ENCODE data around the gene ADRA1B. TPM values are rescaled to one million over a fixed set of nuclear protein-coding genes. Genes with fewer than 3 reads are reported as not detected.
A peak's percentile ranks its signal among the peaks of the same experiment; 100 is the strongest.
"Not testable (repeated sequence)": the region's sequence is repeated elsewhere in the genome, so short reads cannot be mapped to it uniquely, and the experiment has no call there.

The ADRA1B gene
- total RNA-seq, 4 donors from 2014 or later: under 0.01 to 5.2 (median 1.2) TPM; not detected in 1

DNA sequence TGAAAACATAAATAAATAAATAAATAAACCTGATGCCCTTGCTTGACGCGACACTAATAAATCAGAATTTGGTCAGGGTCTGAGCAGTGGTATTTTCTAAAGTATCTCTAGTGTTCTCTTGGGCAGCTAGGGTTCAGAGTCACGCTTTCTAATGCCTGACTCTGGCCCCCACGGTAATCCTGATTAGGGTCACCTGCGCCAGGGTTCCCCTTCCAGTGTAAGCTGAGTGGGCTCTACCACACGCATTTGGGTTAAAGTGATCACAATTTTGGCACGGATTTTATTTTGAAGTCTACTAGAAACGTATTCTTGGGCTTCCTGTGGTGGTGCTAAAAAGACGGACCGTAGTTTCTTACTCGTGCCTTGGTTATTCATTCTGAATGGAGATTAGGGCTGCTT is 93.3 kb downstream of the ADRA1B start:
- Histone ChIP-seq H3K36me3 (no peaks in the 10 kb centered on the region), H3K4me1 (peaks cover 0 to 3% of the 10 kb centered on the region in 2 donors), H3K27ac (peak overlapping the region; percentile 82 to 88), H3K27me3 (no peaks in the 10 kb centered on the region), H3K9me3 (no peaks in the 10 kb centered on the region), H3K4me3 (peak overlapping the region; percentile 66 to 68)
- TF ChIP-seq POLR2A (IDR thresholded peaks at IDR 0.05): no peak
- TF ChIP-seq, protein P1, sequence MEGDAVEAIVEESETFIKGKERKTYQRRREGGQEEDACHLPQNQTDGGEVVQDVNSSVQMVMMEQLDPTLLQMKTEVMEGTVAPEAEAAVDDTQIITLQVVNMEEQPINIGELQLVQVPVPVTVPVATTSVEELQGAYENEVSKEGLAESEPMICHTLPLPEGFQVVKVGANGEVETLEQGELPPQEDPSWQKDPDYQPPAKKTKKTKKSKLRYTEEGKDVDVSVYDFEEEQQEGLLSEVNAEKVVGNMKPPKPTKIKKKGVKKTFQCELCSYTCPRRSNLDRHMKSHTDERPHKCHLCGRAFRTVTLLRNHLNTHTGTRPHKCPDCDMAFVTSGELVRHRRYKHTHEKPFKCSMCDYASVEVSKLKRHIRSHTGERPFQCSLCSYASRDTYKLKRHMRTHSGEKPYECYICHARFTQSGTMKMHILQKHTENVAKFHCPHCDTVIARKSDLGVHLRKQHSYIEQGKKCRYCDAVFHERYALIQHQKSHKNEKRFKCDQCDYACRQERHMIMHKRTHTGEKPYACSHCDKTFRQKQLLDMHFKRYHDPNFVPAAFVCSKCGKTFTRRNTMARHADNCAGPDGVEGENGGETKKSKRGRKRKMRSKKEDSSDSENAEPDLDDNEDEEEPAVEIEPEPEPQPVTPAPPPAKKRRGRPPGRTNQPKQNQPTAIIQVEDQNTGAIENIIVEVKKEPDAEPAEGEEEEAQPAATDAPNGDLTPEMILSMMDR (IDR thresholded peaks at IDR 0.05): no peak
- no peak for DNase-seq
- intact Hi-C loops (cut with DNase I; ENCODE audit: low total_unique reads): no loop called here

DNA sequence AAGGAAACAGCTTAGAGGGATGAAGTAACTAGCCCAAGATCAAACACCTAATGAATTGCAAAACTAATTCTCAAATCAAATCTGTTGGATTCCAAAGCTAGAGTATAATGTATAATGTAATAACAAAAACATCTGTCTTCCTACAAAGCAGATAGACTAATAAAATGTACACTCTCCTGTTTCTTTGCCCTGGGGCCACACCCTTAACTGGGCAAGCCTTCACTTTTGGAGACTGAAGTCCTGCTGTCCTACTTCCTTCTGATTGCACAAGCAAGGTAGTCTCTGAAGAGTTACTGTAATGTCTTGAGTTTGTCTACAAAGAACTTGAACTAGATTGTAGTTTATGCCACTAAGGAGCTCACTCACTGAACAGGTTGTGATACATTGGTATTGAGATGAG is 95.2 kb downstream of the ADRA1B start:
- H3K9me3 ChIP-seq: no peaks in the 10 kb centered on the region
- peaks cover 0 to 3% of the 10 kb centered on the region in 2 donors for H3K4me1 ChIP-seq
- no peaks in the 10 kb centered on the region for H3K36me3 ChIP-seq
- intact Hi-C loops (cut with DNase I; ENCODE audit: low total_unique reads): no loop called here
- H3K27me3 ChIP-seq: no peaks in the 10 kb centered on the region
- no peak for DNase-seq
- TF ChIP-seq, protein P1 (IDR thresholded peaks at IDR 0.05): no peak
- TF ChIP-seq POLR2A (IDR thresholded peaks at IDR 0.05): no peak
- H3K27ac ChIP-seq: no peak overlapping the region
- no peak overlapping the region for H3K4me3 ChIP-seq

DNA sequence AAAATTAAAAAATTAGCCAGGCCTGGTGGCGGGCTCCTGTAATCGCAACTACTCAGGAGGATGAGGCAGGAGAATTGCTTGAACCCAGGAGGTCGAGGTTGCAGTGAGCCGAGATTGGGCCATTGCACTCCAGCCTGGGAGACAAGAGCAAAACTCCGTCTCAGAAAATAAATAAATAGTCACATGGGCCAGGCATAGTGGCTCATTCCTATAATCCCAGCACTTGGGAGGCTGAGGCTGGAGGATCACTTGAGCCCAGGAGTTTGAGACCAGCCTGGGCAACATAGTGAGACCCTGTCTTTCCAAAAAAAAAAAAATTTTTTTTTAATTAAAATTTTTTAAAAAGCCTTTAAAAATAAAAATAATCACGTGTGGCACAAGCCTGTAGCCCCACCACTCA is 97.9 kb downstream of the ADRA1B start:
- DNase-seq; H3K27me3 ChIP-seq; H3K4me1 ChIP-seq; H3K4me3 ChIP-seq; H3K36me3 ChIP-seq; intact Hi-C loops (cut with DNase I; ENCODE audit: low total_unique reads); H3K9me3 ChIP-seq; H3K27ac ChIP-seq: not testable (repeated sequence)

DNA sequence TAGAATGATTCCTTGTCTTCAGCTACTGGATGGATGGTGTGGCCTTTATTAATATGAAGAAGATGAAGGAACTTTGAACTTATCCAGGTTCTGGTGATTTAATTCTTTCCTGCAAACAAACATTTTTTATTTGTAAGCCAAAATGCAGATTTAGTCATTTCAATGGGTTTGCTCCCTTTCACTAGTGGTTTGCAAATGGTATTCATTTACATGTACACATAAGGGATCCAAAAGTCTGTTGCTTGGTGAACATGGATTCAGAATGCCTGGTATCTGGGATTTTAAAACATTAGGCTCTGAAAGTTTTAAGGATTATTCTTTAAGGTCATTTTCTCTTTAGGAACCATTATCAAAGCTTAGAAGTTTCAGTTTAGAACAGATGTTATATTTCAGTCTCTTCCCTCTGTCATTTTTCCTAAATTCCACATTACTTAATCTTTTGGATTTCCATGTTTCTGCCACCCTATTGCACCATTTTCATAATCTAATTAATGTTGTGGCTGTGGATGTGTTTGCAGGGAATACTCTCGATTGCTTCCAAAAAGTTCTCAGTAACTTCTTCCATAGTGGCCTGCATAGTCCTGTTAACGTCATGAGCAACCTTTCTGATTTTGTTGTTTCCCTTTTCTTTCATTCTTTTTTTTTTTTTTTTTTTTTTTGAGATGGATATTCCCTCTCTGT is 102.8 kb downstream of the ADRA1B start:
- Histone ChIP-seq H3K36me3 (no peaks in the 10 kb centered on the region), H3K4me3 (no peak overlapping the region), H3K27me3 (no peaks in the 10 kb centered on the region), H3K4me1 (no peaks in the 10 kb centered on the region), H3K27ac (no peak overlapping the region), H3K9me3 (no peaks in the 10 kb centered on the region)
- no peak for TF ChIP-seq POLR2A (IDR thresholded peaks at IDR 0.05)
- TF ChIP-seq, protein P1 (IDR thresholded peaks at IDR 0.05): no peak
- intact Hi-C loops (cut with DNase I; ENCODE audit: low total_unique reads): no loop called here
- DNase-seq: no peak

DNA sequence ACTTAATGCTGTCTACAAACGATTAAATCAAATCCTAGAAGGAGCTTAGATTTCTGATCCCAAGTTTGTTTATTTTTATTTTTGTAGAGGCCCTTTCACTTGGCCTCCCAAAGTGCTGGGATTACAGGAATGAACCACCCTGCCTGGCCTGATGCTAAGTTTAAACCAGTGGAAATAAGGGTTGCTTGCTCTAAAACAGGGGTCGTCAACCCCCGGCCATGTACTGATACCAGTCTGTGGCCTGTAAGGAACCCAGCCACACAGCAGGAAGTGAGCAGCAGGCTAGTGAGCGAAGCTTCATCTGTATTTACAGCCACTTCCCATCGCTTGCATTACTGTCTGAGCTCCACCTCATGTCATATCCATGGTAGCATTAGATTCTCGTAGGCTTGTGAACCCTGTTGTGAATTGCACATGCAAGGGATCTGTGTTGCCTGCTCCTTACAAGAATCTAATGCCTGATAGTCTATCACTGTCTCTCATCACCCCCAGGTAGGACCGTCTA is 104.0 kb downstream of the ADRA1B start:
- Histone ChIP-seq H3K9me3 (no peaks in the 10 kb centered on the region), H3K4me1 (no peaks in the 10 kb centered on the region), H3K27ac (no peak overlapping the region), H3K27me3 (no peaks in the 10 kb centered on the region), H3K36me3 (no peaks in the 10 kb centered on the region), H3K4me3 (no peak overlapping the region)
- TF ChIP-seq POLR2A (IDR thresholded peaks at IDR 0.05): no peak
- TF ChIP-seq, protein P1 (IDR thresholded peaks at IDR 0.05): no peak
- intact Hi-C loops (cut with DNase I; ENCODE audit: low total_unique reads): loop anchor here (5.0 kb wide), 1 partner anchor 327 kb away; no protein-coding TSS in a partner anchor
- no peak for DNase-seq
